Limb (tissue), 2 donors: ENCODE measurements around the gene KIF3C.
"Not testable (repeated sequence)": the region's sequence is repeated elsewhere in the genome, so short reads cannot be mapped to it uniquely, and the experiment has no call there.

Source experiments
- DNase-seq, 2 donors: peaks; one replicate each; pipeline ENCODE4 v3.0.0-alpha.2; 2016; ENCODE audit errors: extremely low spot score in 2 of 2

KIF3C gene

DNA sequence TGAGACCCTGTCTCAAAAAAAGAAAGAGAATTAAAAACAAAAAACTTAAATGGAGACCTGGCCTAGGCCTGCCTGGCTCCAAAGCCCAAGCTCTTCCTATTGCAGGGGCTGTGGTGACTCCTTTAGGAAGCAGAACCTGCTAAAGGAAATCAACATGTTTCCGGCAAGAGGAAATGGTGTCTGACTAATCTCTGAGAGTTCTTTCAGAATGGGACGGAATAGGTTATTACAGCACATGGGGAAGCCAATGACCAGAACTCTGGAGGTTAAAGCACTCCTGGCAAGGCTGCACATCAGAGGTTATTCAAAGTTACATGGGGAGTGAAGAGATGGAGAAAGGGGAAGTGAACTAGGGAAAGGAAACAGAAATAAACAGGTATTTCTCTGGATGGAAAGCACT lies 21.4 kb downstream of the KIF3C start:
- no peak for DNase-seq

GRCh38 chr2:25960396-25960795 lies 21.9 kb downstream of the KIF3C start:
- DNase-seq: no peak

DNA sequence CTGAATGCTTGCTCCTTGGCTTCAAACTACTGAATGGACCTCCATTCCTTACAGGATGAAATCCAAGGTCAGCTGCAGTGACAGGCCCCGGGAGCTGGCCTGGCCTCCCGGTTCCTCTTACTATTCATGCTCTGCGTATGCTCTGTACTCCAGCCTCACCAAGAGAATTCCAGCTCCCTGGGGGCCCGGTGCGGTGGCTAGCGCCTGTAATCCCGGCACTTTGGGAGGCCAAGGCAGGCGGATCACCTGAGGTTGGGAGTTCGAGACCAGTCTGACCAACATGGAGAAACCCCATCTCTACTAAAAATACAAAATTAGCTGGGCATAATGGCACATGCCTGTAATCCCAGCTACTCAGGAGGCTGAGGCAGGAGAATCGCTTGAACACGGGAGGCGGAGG lies 23.7 kb downstream of the KIF3C start:
- DNase-seq: not testable (repeated sequence)

GRCh38 chr2:25957743-25958142 lies 24.6 kb downstream of the KIF3C start:
- no peak for DNase-seq

DNA sequence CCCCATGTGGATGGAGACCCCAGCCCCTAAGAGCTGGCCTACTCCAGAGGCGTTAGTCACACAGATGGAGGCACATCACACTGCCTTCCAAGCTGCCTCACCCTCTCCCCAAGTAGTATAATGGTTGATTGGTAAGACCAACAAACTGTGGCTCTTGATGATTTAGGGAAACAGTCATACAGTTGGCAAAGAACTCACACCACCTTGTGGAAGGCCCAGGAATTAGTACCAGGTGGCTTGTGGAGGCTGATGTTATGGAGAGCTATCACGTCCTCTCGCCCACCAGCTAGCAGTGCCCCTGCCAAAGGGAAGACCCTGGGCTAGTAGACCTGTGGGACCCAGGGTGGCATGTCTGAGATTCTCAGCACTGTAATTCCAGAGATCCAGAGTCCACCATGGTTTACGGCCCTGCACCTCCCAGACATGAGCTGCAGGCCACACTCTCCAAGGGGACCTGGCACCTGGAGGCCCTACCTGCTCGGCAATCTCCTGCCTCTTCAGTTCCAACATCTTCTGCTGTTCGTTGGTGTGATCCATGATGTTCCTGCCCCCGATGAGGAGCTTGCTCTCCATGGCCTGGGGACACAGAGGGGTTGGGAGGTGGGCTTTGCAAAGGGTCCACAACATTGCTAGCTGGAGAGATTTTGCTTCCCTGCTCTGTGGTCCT lies 26.3 kb downstream of the KIF3C start:
- DNase-seq: no peak

- no peak for DNase-seq
These were observed 27.3 kb downstream of the KIF3C start for GRCh38 chr2:25955036-25955435.

GRCh38 chr2:25954199-25954752 lies 28.0 kb downstream of the KIF3C start:
- DNase-seq: no peak

- DNase-seq: peak; percentile 73 to 84
These were observed 31.2 kb downstream of the KIF3C start for GRCh38 chr2:25951071-25951547.

DNA sequence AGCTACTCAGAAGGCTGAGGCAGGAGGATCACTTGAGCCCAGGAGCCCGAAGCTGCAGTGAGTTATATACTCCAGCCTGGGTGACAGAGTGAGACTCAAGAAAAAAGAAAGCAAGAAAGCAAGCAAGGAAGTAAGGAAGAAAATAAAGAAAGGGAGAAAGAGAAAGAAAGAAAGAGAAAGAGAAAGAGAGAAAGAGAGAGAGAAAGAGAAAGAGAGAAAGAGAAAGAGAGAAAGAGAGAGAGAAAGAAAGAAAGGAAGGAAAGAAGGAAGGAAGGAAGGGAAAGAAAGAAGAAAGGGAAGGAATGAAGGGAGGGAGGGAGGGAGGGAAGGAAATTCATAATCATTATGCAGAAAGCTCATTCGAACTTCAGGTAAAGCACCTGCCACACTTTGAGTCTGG lies 33.9 kb downstream of the KIF3C start:
- no peak for DNase-seq

DNA sequence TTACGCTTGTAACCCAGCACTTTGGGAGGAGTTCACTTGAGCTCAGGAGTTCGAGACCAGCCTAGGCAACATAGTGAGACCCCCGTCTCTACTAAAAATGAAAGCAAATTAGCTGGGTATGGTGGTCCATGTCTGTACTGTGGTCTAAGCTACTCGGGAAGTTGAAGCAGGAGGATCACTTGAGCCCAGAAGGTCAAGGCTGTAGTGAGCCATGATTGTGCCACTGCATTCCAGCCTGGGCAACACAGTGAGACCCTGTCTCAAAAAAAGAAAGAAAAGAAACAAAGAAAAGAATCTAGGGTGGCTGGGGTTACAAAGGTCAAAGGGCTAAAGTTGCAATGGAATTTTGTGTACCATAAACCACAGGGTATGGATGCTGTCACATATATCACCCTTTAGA lies 41.3 kb downstream of the KIF3C start:
- DNase-seq: no peak

DNA sequence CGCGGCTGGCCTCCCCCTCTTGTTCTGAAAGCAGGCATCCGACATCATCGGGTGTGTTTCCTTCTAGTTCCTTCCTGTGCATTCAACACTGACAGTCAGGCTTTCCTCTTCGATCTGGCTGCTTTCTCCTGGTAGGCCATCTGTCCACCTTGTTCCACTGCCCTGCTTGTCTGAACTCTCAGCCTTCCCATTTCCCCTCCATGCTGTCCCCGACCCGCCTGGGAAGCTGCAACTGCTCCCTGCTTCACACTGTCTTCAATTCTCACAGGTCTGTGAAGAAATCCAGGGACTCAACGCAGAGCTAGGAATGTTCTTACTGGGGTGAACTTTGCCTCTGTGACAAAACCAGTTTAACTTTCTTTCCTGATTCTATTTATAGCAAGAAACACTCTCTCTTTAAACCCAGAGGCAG lies 43.0 kb downstream of the KIF3C start:
- no peak for DNase-seq

DNA sequence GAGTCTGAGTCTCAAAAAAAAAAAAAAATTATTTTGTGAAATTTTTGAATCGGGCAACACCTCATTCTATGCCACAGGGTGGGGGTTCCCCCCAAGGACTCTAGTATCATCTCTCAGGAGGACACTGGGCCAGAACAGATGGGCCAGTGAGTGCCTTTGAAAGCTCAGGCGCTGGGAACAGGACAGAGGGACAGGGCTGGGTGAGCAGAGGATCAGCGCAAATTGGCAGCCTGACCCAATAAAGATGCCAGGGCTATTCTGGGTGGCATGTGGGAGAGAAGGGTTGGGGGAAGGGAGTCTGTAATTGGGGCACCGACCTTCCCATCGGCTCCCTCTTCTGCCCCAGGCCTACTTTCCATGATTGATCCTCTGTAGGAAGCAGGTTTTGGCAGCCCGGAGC lies 44.0 kb downstream of the KIF3C start:
- no peak for DNase-seq

- DNase-seq: no peak
These were observed 45.3 kb downstream of the KIF3C start for GRCh38 chr2:25936889-25937545.

GRCh38 chr2:25933622-25934021 lies 48.7 kb downstream of the KIF3C start:
- DNase-seq: no peak

- no peak for DNase-seq
These were observed 52.4 kb downstream of the KIF3C start for GRCh38 chr2:25929789-25930473.

DNA sequence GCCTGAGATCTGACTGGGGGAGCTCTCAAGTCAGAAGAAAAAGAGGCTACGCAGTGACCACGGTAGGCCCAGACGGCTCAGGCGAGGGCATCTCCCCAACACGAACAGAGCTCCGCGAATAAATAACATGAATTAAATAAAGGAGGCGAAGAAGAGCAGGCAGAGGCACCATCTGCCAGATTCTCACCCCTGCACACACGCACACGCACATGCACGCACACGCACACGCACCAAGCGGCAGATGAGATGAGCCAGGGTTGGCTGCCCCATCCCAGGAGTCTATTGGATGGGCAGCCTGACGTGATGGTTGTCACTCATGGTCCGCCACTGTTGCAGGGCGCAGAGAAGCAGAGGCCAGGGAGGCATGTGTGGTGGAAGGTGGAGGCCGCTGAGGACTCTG lies 53.6 kb downstream of the KIF3C start:
- DNase-seq: no peak

- DNase-seq: no peak
These were observed 55.1 kb downstream of the KIF3C start for GRCh38 chr2:25926984-25927756.

DNA sequence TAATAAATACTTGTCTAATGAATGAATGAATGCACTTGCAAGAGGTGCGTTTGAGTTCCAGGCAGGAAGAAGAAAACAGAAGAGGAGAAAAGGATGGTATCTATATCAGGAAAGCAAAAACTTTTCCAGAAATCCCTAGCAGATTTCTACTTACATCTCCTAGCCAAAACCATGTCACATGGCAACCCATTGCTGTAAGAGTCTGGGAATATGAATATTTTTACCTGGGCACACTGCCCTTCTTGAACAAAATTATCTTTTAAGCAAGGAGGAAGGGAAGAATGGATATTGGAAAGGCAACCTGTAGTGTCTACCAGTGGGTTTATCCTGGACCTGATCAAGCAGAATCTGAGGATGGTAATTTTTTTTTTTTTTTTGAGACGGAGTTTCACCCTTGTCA lies 59.8 kb downstream of the KIF3C start:
- DNase-seq: no peak

- DNase-seq: no peak
These were observed 61.4 kb downstream of the KIF3C start for GRCh38 chr2:25920786-25921415.

- DNase-seq: no peak
These were observed 62.0 kb downstream of the KIF3C start for GRCh38 chr2:25920336-25920735.

- DNase-seq: no peak
These were observed 64.5 kb downstream of the KIF3C start for GRCh38 chr2:25917832-25918231.
